Measurements from ENCODE around the gene PRR19. TPM values are rescaled to one million over a fixed set of nuclear protein-coding genes. Genes with fewer than 3 reads are reported as not detected.

PRR19 gene
- total RNA-seq, 3 donors from 2014 or later, result 1.0 TPM; not detected in 2

DNA sequence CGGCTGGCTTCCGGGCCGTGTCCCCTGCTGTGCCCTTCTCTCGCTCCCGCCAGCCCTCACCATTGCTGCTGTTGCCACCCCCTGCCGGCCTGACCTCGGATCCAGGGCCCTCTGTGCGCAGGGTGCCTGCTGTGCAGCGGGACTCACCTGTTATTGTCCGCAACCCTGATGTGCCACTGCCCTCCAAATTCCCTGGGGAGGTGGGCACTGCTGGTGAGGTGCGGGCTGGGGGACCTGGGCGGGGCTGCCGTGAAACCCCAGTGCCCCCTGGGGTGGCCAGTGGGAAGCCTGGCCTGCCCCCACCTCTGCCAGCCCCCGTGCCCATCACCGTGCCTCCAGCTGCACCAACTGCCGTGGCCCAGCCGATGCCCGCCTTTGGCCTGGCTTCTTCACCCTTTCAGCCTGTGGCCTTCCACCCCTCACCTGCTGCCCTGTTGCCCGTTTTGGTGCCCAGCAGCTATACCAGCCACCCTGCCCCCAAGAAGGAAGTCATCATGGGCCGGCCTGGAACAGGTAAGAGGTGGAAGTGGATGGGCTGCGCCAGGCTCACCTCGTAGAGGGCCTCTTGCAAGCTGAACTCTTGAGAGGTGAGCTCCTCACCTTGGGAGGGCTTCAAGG is 27.8 kb upstream of the PRR19 start:
- Histone ChIP-seq H3K4me1 (ENCODE audit: low read depth) (peaks cover 30% of the 10 kb centered on the region), H3K9me3 (no peaks in the 10 kb centered on the region), H3K36me3 (ENCODE audit: low read depth) (no peaks in the 10 kb centered on the region), H3K4me3 (no peak overlapping the region)
- intact Hi-C loops (cut with DNase I, micrococcal nuclease), result no loop called here
- TF ChIP-seq, protein P1, sequence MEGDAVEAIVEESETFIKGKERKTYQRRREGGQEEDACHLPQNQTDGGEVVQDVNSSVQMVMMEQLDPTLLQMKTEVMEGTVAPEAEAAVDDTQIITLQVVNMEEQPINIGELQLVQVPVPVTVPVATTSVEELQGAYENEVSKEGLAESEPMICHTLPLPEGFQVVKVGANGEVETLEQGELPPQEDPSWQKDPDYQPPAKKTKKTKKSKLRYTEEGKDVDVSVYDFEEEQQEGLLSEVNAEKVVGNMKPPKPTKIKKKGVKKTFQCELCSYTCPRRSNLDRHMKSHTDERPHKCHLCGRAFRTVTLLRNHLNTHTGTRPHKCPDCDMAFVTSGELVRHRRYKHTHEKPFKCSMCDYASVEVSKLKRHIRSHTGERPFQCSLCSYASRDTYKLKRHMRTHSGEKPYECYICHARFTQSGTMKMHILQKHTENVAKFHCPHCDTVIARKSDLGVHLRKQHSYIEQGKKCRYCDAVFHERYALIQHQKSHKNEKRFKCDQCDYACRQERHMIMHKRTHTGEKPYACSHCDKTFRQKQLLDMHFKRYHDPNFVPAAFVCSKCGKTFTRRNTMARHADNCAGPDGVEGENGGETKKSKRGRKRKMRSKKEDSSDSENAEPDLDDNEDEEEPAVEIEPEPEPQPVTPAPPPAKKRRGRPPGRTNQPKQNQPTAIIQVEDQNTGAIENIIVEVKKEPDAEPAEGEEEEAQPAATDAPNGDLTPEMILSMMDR (IDR thresholded peaks at IDR 0.05), result no peak
- ATAC-seq, result no peak
- DNase-seq, result peak in 1 of 3 donors; percentile 28

DNA sequence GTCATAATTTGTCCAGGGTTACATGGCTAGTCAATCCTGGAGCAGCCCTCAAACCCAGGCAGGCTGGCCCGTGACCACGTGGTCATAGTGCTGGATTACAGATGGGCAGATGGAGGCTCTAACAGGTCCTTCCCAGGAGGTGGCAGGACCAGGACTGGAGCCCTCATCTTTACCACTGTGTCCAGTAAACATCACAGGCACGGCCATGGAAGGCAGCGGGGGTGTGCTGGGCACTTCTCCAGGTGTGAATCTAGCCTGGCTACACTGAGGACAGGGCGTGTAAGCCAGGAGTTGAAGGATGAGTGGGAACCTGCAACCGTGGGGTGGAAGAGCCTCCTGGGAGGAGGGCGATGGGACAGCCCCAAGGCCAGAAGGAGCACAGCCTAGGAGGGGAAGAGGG is 26.8 kb upstream of the PRR19 start:
- intact Hi-C loops (cut with DNase I, micrococcal nuclease), result no loop called here
- DNase-seq (no peak), ATAC-seq (no peak)
- Histone ChIP-seq H3K4me3 (no peak overlapping the region), H3K4me1 (ENCODE audit: low read depth) (peaks cover 34% of the 10 kb centered on the region), H3K36me3 (ENCODE audit: low read depth) (no peaks in the 10 kb centered on the region), H3K9me3 (no peaks in the 10 kb centered on the region)
- TF ChIP-seq, protein P1 (IDR thresholded peaks at IDR 0.05), result no peak

DNA sequence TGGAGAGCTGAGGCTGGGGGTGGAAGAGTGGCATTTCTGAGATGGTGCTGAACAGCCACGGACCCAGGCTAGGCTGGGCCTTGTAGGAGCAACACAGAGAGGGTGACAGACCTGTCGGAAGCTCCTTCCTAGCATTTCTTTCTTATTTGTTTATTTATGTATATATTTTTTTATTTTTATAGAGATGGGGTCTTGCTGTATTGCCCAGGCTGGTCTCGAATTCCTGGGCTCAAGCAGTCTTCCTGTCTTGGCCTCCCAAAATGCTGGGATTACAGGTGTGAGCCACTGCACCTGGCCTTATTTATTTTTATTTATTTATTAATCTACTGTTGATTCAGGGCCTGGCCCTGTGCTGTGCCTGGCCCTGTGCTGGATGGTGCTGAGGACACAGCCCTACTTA is 26.4 kb upstream of the PRR19 start:
- peaks cover 32% of the 10 kb centered on the region for H3K4me1 ChIP-seq (ENCODE audit: low read depth)
- intact Hi-C loops (cut with DNase I, micrococcal nuclease), result no loop called here

DNA sequence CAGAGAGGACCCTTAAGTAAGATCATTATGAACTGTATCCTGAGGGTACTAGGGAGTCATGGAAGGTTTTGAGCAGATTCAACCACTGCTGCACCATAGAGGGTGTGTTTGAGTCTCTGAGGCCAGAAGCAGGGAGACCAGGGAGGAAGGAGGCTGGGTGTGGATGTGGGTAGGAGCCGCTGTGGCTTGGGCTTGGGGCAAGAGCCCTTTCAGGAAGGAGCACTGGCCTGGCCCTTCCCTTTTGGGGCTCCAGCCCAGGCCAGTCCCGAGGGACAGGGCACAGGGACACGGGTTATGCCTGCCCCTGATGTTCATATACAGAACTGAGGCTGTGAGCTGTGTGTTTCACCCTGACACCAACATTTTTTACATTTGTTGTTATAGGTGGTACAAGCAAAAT is 25.6 kb upstream of the PRR19 start:
- DNase-seq, result no peak

More for the DNA sequence above, 26.4 kb upstream of the PRR19 start:
- TF ChIP-seq, protein P1 (IDR thresholded peaks at IDR 0.05), result no peak
- Histone ChIP-seq H3K4me3 (no peak overlapping the region), H3K9me3 (no peaks in the 10 kb centered on the region), H3K36me3 (ENCODE audit: low read depth) (no peaks in the 10 kb centered on the region)
- ATAC-seq (no peak), DNase-seq (no peak)

DNA sequence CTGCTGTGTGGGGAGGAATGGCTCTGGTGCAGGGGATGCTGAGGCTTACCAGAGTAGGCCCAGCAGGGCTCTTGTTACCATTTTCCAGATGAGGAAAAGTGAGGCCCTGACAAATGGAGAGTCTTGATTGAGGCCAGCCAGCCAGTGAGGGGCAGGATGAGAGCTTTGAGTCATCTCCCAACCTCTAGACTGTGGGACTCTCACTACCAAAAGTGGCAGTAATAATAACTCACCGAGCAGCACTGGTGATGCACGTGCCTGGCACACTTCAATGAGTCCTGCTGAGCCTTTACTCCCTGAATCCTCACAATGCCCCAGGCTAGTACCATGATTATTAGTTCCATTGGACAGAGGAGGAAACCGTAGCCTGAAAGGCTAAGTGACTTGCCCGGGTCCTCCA is 25.1 kb upstream of the PRR19 start:
- TF ChIP-seq, protein P1 (IDR thresholded peaks at IDR 0.05), result no peak
- ATAC-seq (no peak), DNase-seq (no peak)
- Histone ChIP-seq H3K36me3 (ENCODE audit: low read depth) (no peaks in the 10 kb centered on the region), H3K9me3 (no peaks in the 10 kb centered on the region), H3K4me1 (ENCODE audit: low read depth) (peaks cover 32% of the 10 kb centered on the region), H3K4me3 (no peak overlapping the region)
- intact Hi-C loops (cut with DNase I, micrococcal nuclease), result no loop called here

More for the DNA sequence above, 25.6 kb upstream of the PRR19 start:
- Histone ChIP-seq H3K36me3 (ENCODE audit: low read depth) (no peaks in the 10 kb centered on the region), H3K4me1 (ENCODE audit: low read depth) (peaks cover 29% of the 10 kb centered on the region), H3K9me3 (no peaks in the 10 kb centered on the region), H3K4me3 (no peak overlapping the region)
- TF ChIP-seq, protein P1 (IDR thresholded peaks at IDR 0.05), result no peak
- ATAC-seq, result no peak
- intact Hi-C loops (cut with DNase I, micrococcal nuclease), result no loop called here

All from mucosa of descending colon (tissue), 3 donors.